Stimulated activated naive CD4-positive, alpha-beta T cell treated with Interleukin-2 at 50 U/mL for 16 hours (primary cell): Measurements from ENCODE around the gene TMEM238L.

Experiments
- DNase-seq: peaks from one replicate; lab custom pipeline; 2025; lab: John Stamatoyannopoulos, UW

Gene TMEM238L

DNA sequence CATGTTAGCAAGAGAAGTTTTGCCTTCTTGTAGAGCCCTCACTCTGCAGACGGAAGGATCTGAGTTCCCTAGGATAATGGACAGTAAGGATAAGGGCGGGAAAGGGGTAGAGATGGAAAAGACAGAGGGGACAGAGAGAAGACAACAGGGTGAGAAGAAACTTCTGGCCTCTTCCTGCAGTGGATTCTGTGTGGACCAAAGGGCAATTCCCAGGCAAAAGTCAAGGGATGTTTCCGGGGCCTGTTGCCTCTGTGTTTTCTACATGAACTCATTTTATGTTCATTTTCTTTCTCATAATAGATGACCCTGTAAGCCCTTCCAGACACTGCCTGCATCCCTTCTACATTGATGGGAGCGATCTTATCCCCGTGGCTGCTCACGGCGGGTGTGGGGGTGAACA lies 647 bp upstream of the TMEM238L start:
- no peak for DNase-seq

DNA sequence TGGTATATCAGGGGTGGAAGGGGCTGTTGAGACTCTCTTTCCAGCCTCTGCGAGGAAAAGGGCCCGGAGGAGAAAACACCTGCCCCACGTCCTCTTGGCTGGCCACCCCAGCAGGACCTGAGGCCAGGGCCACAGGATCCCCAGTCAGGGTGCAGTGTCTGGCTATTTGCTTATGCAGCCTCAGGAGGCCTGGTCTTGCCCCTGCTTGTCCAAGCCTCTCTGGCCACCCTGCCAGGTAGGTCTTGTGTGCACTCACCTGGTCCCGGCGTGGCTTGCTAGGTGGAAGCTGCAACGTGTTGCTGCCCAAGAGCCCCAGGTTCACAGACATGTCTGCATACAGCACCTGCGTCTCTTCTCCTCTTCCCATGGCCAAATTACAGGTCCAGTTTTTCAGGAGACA lies 549 bp downstream of the TMEM238L start:
- DNase-seq = no peak

DNA sequence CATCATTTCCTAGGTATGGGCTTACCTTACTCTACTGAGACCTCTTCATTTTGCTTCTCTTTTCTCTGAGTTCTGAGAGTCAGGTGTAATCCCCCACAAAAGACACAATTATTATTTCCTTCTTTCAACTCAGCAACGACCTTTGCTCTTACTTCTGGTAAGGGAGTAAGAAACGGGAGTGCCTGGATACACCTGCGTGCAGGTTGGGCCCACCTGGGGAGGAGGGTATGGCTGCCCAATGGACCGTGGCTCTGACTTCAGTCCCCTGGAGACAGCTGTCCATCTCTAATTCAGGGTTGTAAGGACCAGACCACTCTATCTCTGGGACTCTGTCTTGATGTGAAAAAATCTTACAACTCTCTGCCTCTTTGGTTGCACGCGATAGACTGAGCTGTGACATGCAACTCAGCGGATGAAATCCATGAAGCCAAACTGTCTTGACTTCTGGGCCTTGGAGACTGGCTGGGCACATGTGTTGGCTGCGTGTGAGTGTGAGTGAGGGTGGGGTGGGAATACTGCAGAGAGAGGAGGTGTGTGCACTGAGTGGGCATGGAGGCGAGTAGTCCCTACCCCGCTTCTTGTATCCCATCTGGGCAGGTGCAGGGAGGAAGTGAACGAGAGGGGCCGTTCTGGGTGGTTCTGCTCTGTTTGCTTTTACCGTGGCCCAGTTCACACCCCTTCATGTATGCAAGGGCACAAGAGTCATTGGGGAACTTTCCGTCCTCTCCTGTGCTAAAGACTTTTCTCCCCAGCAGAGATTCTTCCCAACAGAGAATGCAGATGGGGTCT lies 1.2 kb downstream of the TMEM238L start:
- no peak for DNase-seq

- DNase-seq = no peak
Observed at GRCh38 chr17:10799407-10799806, 4.5 kb downstream of the TMEM238L start.

DNA sequence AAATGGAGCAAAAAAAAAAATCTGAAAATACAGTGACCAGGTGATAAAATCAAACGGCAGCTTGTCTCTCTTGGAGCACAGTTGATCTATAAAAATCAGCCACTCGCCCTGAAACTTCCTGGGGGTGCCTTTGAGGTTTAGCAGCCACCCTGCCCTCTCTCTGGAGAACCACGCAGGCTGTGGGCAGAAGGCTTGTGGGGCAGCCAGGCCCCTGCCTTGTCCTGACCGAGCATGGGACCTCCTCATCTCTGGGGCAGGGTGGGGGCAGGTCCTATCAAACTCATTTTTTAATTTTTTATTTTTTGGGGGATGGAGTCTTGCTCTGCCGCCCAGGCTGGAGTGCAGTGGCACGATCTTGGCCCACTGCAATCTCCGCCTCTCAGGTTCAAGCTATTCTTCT lies 5.0 kb downstream of the TMEM238L start:
- no peak for DNase-seq

DNA sequence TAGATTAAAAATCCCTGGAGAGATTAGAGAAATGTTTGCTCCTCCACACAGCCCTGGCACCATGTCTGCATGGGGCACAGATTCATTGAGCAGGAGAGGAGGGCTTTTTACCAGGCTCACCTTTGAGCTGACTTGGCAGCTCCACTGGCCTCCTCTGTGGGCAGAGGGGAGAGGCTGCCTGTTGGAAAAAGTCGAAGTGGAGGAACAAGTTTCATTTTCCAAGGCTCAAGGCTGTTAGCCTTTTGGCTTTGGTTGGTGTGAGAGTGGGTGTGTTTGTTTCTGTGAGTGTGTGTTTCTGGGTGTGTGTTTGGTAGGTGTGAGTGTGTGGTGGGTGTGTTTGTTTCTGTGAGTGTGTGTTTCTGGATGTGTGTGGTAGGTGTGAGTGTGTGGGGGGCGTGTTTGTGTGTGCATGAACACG lies 5.6 kb downstream of the TMEM238L start:
- no peak for DNase-seq

GRCh38 chr17:10797476-10798328 lies 6.2 kb downstream of the TMEM238L start:
- DNase-seq = no peak

DNA sequence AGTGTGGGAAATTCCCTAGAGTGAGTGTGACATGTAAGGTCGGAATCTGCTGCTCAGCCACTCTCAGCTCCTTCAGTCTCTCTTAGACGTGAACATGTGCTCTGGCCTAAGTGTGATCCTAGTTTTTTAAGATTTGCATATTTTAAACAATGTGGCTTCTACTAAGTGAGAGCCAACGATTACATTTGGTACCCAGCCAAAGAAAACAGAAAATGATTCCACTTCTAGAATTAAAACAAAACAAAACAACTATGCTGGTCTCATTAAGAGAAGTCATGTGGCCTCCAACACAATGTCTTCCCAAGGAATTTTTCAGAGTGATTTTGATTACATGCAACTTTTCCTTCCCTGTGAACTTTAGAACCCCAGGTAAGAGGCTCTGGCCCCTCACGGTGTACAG lies 10.1 kb downstream of the TMEM238L start:
- no peak for DNase-seq

- no peak for DNase-seq
Observed at GRCh38 chr17:10793256-10793655, 10.6 kb downstream of the TMEM238L start.

DNA sequence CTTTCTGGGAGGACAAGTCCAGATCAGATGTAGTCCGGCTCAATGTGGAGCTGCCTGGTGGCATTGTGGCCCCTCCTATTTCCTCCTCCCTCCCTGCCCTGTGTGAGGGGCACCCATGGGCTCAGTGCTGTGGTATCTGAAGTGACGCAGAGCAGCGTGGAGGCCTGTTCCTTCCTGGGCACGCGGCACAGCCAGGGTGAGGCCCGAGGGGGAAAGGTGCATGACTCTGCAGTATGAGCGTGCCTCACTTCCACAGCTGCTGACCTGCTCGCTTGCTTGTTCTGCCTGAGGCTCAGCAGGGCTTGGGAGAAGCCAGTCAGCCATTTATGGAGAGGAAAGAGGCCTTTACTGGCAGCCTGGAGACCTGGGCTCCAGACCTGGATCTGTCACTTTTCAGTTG lies 11.7 kb downstream of the TMEM238L start:
- DNase-seq = no peak

DNA sequence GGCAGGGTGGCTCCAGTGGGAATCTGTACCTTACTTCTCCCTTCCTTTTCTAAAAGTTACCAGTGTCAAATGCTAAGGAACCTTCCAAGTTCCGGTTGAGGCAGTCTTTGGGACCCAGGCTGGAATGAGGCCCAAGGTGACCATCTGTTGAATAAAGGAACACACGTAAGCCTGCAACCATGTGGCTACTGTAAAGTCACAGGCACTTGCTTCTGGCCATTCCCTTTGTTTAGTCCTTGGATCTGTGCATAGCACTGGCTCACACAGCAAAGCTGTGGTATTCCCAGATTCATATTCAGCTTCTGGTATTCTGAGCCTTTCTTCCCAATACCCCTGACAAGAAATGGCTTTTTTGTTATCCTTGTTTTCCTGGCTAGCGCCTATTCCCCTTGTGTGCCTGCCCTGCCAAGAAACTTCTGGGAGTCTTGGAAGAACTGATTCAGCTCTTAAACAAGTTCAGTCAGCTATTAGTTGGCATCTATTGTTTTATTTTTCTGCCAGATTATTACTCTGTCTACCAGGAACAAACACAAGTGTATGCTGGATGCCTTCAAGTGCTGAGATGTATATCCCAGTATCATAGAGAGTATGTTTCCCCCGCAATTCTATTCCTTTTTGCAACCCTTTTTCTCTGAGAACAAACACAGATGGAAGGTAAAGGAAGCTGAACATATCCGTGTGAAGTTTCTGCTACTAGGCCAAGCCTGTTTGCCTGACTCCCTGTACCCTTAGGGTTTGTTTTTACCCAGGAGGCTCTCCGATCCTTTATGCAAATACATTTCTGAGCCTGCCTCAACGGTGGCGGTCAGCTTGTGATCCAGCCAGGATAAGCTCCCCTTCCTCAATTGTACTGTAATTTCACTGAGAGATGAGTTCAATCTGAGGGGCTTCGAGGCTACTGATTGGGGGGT lies 13.2 kb downstream of the TMEM238L start:
- DNase-seq = no peak

DNA sequence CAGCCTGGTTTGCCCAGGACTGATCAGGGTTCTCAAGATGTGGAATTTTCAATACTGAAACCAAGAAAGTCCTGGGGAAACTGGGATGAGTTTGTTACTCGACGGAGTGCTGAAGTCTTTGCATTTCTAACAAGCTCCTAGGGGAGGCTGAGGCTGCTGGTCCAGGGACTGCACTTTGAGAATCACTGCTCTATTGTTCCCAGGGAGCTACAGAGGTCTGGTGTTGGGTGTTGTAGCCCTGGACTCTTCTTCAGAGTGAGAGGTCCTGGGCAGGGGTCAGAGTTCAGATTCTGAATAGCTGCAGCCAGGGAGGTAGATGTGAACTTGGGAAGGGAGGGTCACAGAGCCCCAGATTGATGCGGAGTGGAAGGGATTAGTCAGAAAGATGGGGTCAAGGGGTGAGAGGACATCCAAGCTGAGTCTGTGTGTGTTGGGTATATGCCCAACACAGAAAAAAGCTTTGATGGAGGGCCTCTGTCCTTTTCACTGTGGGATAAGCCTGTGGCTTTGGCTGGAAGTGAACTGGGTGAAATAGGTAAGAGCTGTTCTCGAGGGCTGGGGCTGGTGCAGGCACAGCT lies 14.1 kb downstream of the TMEM238L start:
- DNase-seq = no peak

GRCh38 chr17:10787306-10788045 lies 16.4 kb downstream of the TMEM238L start:
- DNase-seq = no peak

GRCh38 chr17:10785295-10785694 lies 18.6 kb downstream of the TMEM238L start:
- DNase-seq = no peak

- DNase-seq = no peak
Observed at GRCh38 chr17:10779609-10780008, 24.3 kb downstream of the TMEM238L start.

DNA sequence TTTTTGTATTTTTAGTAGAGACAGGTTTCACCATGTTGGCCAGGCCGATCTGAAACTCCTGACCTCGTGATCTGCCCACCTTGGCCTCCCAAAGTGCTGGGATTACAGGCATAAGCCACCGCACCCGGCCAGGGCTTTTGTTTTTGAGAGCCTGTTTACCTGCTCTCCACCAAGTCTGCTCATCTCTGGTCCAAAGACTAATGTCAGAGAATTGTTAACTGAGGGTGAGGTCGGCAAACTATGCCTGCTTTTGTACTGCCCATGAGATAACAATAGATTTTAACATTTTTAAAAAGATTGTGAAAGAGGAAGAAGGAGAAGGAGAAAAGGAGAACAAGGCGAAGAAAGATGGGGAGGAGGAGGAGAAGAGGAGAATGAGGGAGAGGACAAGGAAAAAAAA lies 26.0 kb downstream of the TMEM238L start:
- DNase-seq = no peak

DNA sequence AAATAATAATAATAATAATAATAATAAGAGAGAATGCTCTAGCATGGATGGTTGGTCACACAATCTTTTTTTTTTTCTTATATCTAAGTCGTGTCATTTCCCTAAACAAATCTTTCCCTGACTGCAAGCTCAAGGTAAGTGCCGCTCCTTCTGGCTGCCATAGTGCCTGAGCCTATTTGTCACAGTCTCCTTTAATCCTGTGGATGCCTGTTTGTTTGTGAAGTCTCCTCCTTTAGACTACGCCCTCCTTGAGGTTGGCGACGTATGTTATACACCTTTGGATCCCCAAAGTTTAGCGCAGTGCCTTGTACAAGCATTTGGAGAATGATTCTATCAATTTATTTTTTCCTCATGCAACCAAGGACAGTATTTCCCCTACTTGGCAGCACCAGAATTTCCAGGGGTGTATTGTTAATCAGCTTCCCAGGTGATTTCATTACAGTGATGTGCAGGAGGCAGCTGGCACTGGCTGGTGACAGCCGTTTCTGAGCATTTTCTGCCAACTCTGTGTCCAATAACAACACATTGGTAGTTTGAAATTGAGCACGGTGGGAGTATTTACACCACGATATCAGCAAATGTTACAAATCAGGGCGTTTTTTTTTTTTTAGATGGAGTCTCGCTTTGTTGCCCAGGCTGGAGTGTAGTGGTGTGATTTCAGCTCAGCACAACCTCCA lies 26.6 kb downstream of the TMEM238L start:
- DNase-seq = no peak

DNA sequence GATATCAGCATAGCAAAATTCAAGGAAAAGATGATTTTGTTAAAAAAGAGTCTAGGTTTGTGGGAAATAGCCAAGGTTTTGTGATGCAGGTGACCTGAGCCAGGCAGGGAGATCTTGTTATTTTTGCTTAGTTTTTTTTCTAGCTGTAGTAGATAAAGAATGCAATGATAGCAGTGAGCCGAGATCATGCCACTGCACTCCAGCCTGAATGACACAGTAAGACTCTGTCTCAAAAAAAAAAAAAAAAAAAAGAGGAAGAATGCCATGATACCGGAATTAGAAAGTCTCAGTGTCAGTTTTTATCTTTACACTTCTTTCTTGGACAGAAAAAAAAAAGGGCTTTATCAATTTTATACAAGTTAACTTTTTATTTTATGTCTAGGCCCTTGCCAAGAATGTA lies 27.5 kb downstream of the TMEM238L start:
- DNase-seq = no peak

DNA sequence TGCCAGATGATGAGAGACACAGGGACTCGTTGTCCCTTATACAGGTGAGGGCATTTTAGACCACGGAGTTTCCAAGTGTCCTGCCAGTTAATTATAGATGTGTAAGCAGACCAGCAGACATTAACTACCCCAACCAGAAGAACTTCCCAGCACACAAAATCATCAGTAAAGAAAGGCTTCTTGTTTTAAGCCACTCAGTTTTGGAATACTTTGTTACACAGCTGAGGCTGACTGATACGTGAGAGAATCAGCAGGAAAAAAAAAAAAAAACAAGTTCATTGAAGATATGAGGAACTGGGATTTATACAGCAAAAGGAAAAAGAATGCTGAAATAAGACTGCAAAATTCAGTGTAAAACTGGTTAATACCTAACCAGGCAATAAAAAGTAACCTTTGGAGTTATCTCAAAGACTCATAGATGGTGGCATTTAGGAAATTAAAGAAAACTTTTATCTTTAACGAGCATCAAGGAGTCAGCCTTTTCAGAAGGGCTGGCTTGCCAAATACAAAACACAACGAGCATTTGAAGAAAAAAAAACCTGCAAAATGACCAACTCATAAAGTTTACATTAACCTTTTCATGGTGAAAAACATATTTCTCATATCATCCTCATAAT lies 28.1 kb downstream of the TMEM238L start:
- no peak for DNase-seq

- no peak for DNase-seq
Observed at GRCh38 chr17:10775058-10775457, 28.8 kb downstream of the TMEM238L start.
